Thoracic aorta (tissue), 2 donors: ENCODE data around the gene NDUFA6. TPM values are rescaled to one million over a fixed set of nuclear protein-coding genes. Genes with fewer than 3 reads are reported as not detected.

Source experiments
- ATAC-seq: fragments of 150-250 bp; one replicate; pipeline ENCODE4 v1.8.0; 2017; ENCODE audit warnings: low read depth; ENCODE audit not compliant: insufficient number of reproducible peaks, low FRiP score
- DNase-seq: peaks from one replicate; pipeline ENCODE4 v3.0.0-alpha.2; 2020; ENCODE audit warnings: low spot score
- H3K27ac ChIP-seq, 2 donors: fragments of 200-600 bp; sonication (generic); 1 replicate in 1 of 2; 2 replicates in 1 of 2; pipeline ENCODE4 v1.5.1; 2016; ENCODE audit warnings: mild to moderate bottlenecking in 2 of 2, moderate library complexity in 2 of 2
- H3K27me3 ChIP-seq: fragments of 200-600 bp; sonication (generic); replicated peaks from 2 replicates; pipeline ENCODE4 v1.6.0; 2016; ENCODE audit warnings: mild to moderate bottlenecking; ENCODE audit not compliant: insufficient read depth
- H3K36me3 ChIP-seq: fragments of 200-600 bp; sonication (generic); one replicate; pipeline ENCODE4 v1.5.1; 2016
- H3K4me1 ChIP-seq, 2 donors: fragments of 200-600 bp; sonication (generic); 1 replicate in 1 of 2; 2 replicates in 1 of 2; pipeline versions ENCODE4 v1.5.1 to v1.6.0; 2016; ENCODE audit warnings: low read depth in 2 of 2, mild to moderate bottlenecking in 1 of 2; ENCODE audit not compliant: control insufficient read depth in 1 of 2
- H3K4me3 ChIP-seq: fragments of 200-600 bp; sonication (generic); 2 replicates; pipeline ENCODE4 v1.5.1; 2016; ENCODE audit warnings: mild to moderate bottlenecking
- H3K9me3 ChIP-seq: fragments of 200-600 bp; sonication (generic); 2 replicates; pipeline ENCODE4 v1.5.1; 2016
- CTCF ChIP-seq: fragments of 200-600 bp; sonication (generic); IDR thresholded peaks from one replicate; pipeline ENCODE4 v1.5.1; 2019; ENCODE audit warnings: antibody characterized with exemption
- total RNA-seq, 2 donors: library from RNA; depleted of rRNA; stranded (reverse); fragments of >200 nt; gene quantifications; one replicate each; pipeline versions ENCODE4 v1.1.0 to v1.2.3, GENCODE V29; 2016

Gene NDUFA6
- total RNA-seq, 2 donors from 2014 or later: 21.3 to 27.0 TPM

- H3K4me1 ChIP-seq: peaks cover 5 to 28% of the 10 kb centered on the region in 2 donors
- H3K4me3 ChIP-seq: no peak overlapping the region
- no peak overlapping the region for H3K27ac ChIP-seq
- H3K9me3 ChIP-seq: no peaks in the 10 kb centered on the region
- no peak for ATAC-seq
- H3K36me3 ChIP-seq: peaks cover 37% of the 10 kb centered on the region
- no peak for TF ChIP-seq CTCF
- no peaks in the 10 kb centered on the region for H3K27me3 ChIP-seq
- no peak for DNase-seq
These were observed 5.7 kb downstream of the NDUFA6 start for GRCh38 chr22:42084874-42085273.

GRCh38 chr22:42083119-42083518 is 7.5 kb downstream of the NDUFA6 start:
- Histone ChIP-seq H3K4me3 (no peak overlapping the region), H3K36me3 (peaks cover 37% of the 10 kb centered on the region), H3K27me3 (no peaks in the 10 kb centered on the region), H3K9me3 (no peaks in the 10 kb centered on the region), H3K27ac (no peak overlapping the region), H3K4me1 (peaks cover 8 to 27% of the 10 kb centered on the region in 2 donors)
- DNase-seq (no peak), ATAC-seq (no peak)
- no peak for TF ChIP-seq CTCF

- H3K36me3 ChIP-seq: peaks cover 26% of the 10 kb centered on the region
These were observed 10.3 kb downstream of the NDUFA6 start for GRCh38 chr22:42080287-42080686.

GRCh38 chr22:42079319-42080251 is 11.0 kb downstream of the NDUFA6 start, which contains the start of gene SMDT1:
Gene SMDT1, plus strand, starts transcription at chr22:42079700. Its CDS starts 69 bp downstream, at chr22:42079769.
- H3K4me3 ChIP-seq: peak within 1 kb of the TSS; percentile 78
- TF ChIP-seq CTCF: no peak
- ATAC-seq (peak; percentile 93), DNase-seq (peak; percentile 97)
- peaks cover 19% of the 10 kb centered on the region for H3K36me3 ChIP-seq
- H3K27ac ChIP-seq: peak within 1 kb of the TSS; percentile 98 to 99
- no peaks in the 10 kb centered on the region for H3K27me3 ChIP-seq
- peaks cover 14 to 47% of the 10 kb centered on the region in 2 donors for H3K4me1 ChIP-seq
- H3K9me3 ChIP-seq: no peaks in the 10 kb centered on the region

More at GRCh38 chr22:42080287-42080686, 10.3 kb downstream of the NDUFA6 start:
- ATAC-seq (no peak), DNase-seq (no peak)
- Histone ChIP-seq H3K4me3 (peak overlapping the region; percentile 78), H3K4me1 (peaks cover 8 to 40% of the 10 kb centered on the region in 2 donors), H3K27me3 (no peaks in the 10 kb centered on the region), H3K27ac (peak overlapping the region; percentile 98 to 99), H3K9me3 (no peaks in the 10 kb centered on the region)
- no peak for TF ChIP-seq CTCF
